H9 (cell line): ENCODE data around the gene KCNN3. TPM values are rescaled to one million over a fixed set of nuclear protein-coding genes. Genes with fewer than 3 reads are reported as not detected.

ENCODE experiments used
- DNase-seq: peaks from one replicate; pipeline ENCODE4 v3.0.0-alpha.2; 2017
- H2AFZ ChIP-seq: one replicate; pipeline ENCODE4 v1.6.1; 2013; ENCODE audit warnings: mild to moderate bottlenecking, low read length, control low read depth, moderate library complexity
- H2AK5ac ChIP-seq: 2 replicates; pipeline ENCODE4 v1.6.1; 2013; ENCODE audit warnings: low read length, control low read depth, mixed read lengths; ENCODE audit not compliant: insufficient read length
- H2BK120ac ChIP-seq: one replicate; pipeline ENCODE4 v1.6.1; 2013; ENCODE audit warnings: low read depth, mild to moderate bottlenecking, low read length, control low read depth, inconsistent platforms; ENCODE audit not compliant: poor library complexity, severe bottlenecking
- H2BK12ac ChIP-seq: 2 replicates; pipeline ENCODE4 v1.6.1; 2013; ENCODE audit warnings: low read length, control low read depth, mixed read lengths, low read depth; ENCODE audit not compliant: insufficient read length
- H2BK15ac ChIP-seq: 2 replicates; pipeline ENCODE4 v1.6.1; 2013; ENCODE audit warnings: low read depth, low read length, control low read depth
- H2BK20ac ChIP-seq: one replicate; pipeline ENCODE4 v1.6.1; 2013; ENCODE audit warnings: low read depth, mild to moderate bottlenecking, low read length, control low read depth, inconsistent platforms; ENCODE audit not compliant: poor library complexity, severe bottlenecking
- H2BK5ac ChIP-seq: 2 replicates; pipeline ENCODE4 v1.6.1; 2013; ENCODE audit warnings: low read length, control low read depth, mixed read lengths; ENCODE audit not compliant: insufficient read length
- H3K14ac ChIP-seq: 2 replicates; pipeline ENCODE4 v1.6.1; 2013; ENCODE audit warnings: low read length, control low read depth; ENCODE audit not compliant: insufficient read depth
- H3K18ac ChIP-seq: 2 replicates; pipeline ENCODE4 v1.6.1; 2013; ENCODE audit warnings: low read depth, mild to moderate bottlenecking, mixed read lengths, low read length, control low read depth; ENCODE audit not compliant: insufficient read length
- H3K23ac ChIP-seq: 2 replicates; pipeline ENCODE4 v1.6.1; 2013; ENCODE audit warnings: low read length, control low read depth, mixed read lengths, low read depth; ENCODE audit not compliant: insufficient read length
- H3K23me2 ChIP-seq: 2 replicates; pipeline ENCODE4 v1.6.1; 2013; ENCODE audit warnings: low read depth, mild to moderate bottlenecking, mixed read lengths, low read length, control low read depth; ENCODE audit not compliant: insufficient read length, poor library complexity, severe bottlenecking
- H3K27ac ChIP-seq: 2 replicates; pipeline ENCODE4 v1.5.1; 2013; ENCODE audit warnings: low read length, control low read depth, mixed read lengths, low read depth; ENCODE audit not compliant: insufficient read length
- H3K27me3 ChIP-seq: 2 replicates; pipeline ENCODE4 v1.6.1; 2013; ENCODE audit warnings: low read length, control low read depth, inconsistent platforms; ENCODE audit not compliant: insufficient read depth
- H3K4ac ChIP-seq: 2 replicates; pipeline ENCODE4 v1.6.1; 2013; ENCODE audit warnings: low read depth, mild to moderate bottlenecking, control low read depth, inconsistent platforms, low read length, moderate library complexity
- H3K4me1 ChIP-seq: 2 replicates; pipeline ENCODE4 v1.6.1; 2013; ENCODE audit warnings: low read length, control low read depth, inconsistent platforms; ENCODE audit not compliant: insufficient read depth
- H3K4me2 ChIP-seq: 2 replicates; pipeline ENCODE4 v1.6.1; 2013; ENCODE audit warnings: low read length, control low read depth, mixed read lengths; ENCODE audit not compliant: insufficient read length, insufficient read depth
- H3K56ac ChIP-seq: 2 replicates; pipeline ENCODE4 v1.6.1; 2013; ENCODE audit warnings: low read depth, mild to moderate bottlenecking, mixed read lengths, low read length, control low read depth; ENCODE audit not compliant: insufficient read length
- H3K79me1 ChIP-seq: 2 replicates; pipeline ENCODE4 v1.6.1; 2013; ENCODE audit warnings: low read depth, mild to moderate bottlenecking, moderate library complexity, low read length, control low read depth, inconsistent platforms; ENCODE audit not compliant: insufficient read depth, poor library complexity, severe bottlenecking
- H3K79me2 ChIP-seq: 2 replicates; pipeline ENCODE4 v1.6.1; 2013; ENCODE audit warnings: low read length, control low read depth, inconsistent platforms; ENCODE audit not compliant: insufficient read depth
- H3K9ac ChIP-seq: 2 replicates; pipeline ENCODE4 v1.6.1; 2013; ENCODE audit warnings: low read length, control low read depth, mixed read lengths; ENCODE audit not compliant: insufficient read length; ENCODE audit errors: extremely low read depth
- H3K9me3 ChIP-seq: one replicate; pipeline ENCODE4 v1.6.1; 2013; ENCODE audit warnings: low read depth, low read length, inconsistent platforms; ENCODE audit not compliant: control insufficient read depth
- H3T11ph ChIP-seq: one replicate; pipeline ENCODE4 v1.6.1; 2013; ENCODE audit warnings: mild to moderate bottlenecking, low read length, control low read depth, inconsistent platforms
- H4K20me1 ChIP-seq: one replicate; pipeline ENCODE4 v1.6.1; 2013; ENCODE audit not compliant: control insufficient read depth, insufficient read length, insufficient read depth
- H4K5ac ChIP-seq: 2 replicates; pipeline ENCODE4 v1.6.1; 2013; ENCODE audit warnings: low read depth, mild to moderate bottlenecking, mixed read lengths, low read length, control low read depth; ENCODE audit not compliant: insufficient read length
- H4K8ac ChIP-seq: replicated peaks from 2 replicates; pipeline ENCODE4 v1.6.1; 2013; ENCODE audit warnings: low read length, control low read depth, mixed read lengths, low read depth; ENCODE audit not compliant: insufficient read length
- H4K91ac ChIP-seq: 2 replicates; pipeline ENCODE4 v1.6.1; 2013; ENCODE audit warnings: low read depth, mild to moderate bottlenecking, moderate library complexity, mixed read lengths, low read length, control low read depth; ENCODE audit not compliant: insufficient read length
- H3K27ac Mint-ChIP-seq, 3 experiments: 2 replicates in 2 of 3; 3 replicates in 1 of 3; pipeline ENCODE4 v1.8.0; 2020 to 2021; ENCODE audit warnings: mixed read lengths in 3 of 3, mild to moderate bottlenecking in 1 of 3, moderate library complexity in 1 of 3
- H3K27me3 Mint-ChIP-seq: 2 replicates; pipeline ENCODE4 v1.8.0; 2021; ENCODE audit warnings: low read depth, mild to moderate bottlenecking, moderate library complexity, mixed read lengths
- H3K36me3 Mint-ChIP-seq, 3 experiments: 2 replicates in 2 of 3; 3 replicates in 1 of 3; pipeline ENCODE4 v1.8.0; 2020 to 2021; ENCODE audit warnings: low read depth in 3 of 3, mixed read lengths in 3 of 3; ENCODE audit not compliant: insufficient read depth in 1 of 3
- H3K4me1 Mint-ChIP-seq, 2 experiments: 2 replicates each; pipeline ENCODE4 v1.8.0; 2020; ENCODE audit warnings: mixed read lengths in 2 of 2
- H3K4me3 Mint-ChIP-seq, 2 experiments: 2 replicates in 1 of 2; 3 replicates in 1 of 2; pipeline ENCODE4 v1.8.0; 2020 to 2021; ENCODE audit warnings: mild to moderate bottlenecking in 2 of 2, mixed read lengths in 2 of 2, moderate library complexity in 1 of 2
- H3K9me3 Mint-ChIP-seq, 2 experiments: 2 replicates in 1 of 2; 3 replicates in 1 of 2; pipeline ENCODE4 v1.8.0; 2020; ENCODE audit warnings: mild to moderate bottlenecking in 2 of 2, mixed read lengths in 2 of 2, moderate library complexity in 1 of 2
- WGBS: extraction: QIAGEN DNeasy Blood & Tissue Kit; methylation state at CpG from one replicate; pipeline ENCODE4 v1.1.7; 2013; ENCODE audit warnings: missing lambda C conversion rate, low lambda C conversion rate, mixed read lengths; ENCODE audit not compliant: insufficient read length; ENCODE audit errors: extremely low coverage; 5-methylcytosine and 5-hydroxymethylcytosine counted together
- total RNA-seq: library from RNA; stranded (reverse); gene quantifications from 2 replicates; pipeline ENCODE4 v1.2.1, GENCODE V29; 2021
- TF ChIP-seq, protein P1 (sequence below): fragments of 200-600 bp; sonication (generic); conservative IDR thresholded peaks from 3 replicates; pipeline ENCODE4 v1.8.0; 2021; ENCODE audit warnings: antibody characterized with exemption, mild to moderate bottlenecking

The KCNN3 gene
- total RNA-seq, 1 experiment from 2014 or later, result 0.83 TPM

GRCh38 chr1:154901591-154901990 is 31.5 kb upstream of the KCNN3 start:
- H2BK15ac ChIP-seq, result no peak overlapping the region
- H2AFZ ChIP-seq, result no peak overlapping the region
- H3K27ac Mint-ChIP-seq, result no peak overlapping the region
- H3K27me3 ChIP-seq, result no peaks in the 10 kb centered on the region
- TF ChIP-seq, protein P1, sequence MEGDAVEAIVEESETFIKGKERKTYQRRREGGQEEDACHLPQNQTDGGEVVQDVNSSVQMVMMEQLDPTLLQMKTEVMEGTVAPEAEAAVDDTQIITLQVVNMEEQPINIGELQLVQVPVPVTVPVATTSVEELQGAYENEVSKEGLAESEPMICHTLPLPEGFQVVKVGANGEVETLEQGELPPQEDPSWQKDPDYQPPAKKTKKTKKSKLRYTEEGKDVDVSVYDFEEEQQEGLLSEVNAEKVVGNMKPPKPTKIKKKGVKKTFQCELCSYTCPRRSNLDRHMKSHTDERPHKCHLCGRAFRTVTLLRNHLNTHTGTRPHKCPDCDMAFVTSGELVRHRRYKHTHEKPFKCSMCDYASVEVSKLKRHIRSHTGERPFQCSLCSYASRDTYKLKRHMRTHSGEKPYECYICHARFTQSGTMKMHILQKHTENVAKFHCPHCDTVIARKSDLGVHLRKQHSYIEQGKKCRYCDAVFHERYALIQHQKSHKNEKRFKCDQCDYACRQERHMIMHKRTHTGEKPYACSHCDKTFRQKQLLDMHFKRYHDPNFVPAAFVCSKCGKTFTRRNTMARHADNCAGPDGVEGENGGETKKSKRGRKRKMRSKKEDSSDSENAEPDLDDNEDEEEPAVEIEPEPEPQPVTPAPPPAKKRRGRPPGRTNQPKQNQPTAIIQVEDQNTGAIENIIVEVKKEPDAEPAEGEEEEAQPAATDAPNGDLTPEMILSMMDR, result no peak
- no peaks in the 10 kb centered on the region for H3K23me2 ChIP-seq
- DNase-seq, result no peak
- no peak overlapping the region for H3K4me3 Mint-ChIP-seq
- no peak overlapping the region for H3T11ph ChIP-seq
- no peak overlapping the region for H3K27ac ChIP-seq
- no peak overlapping the region for H3K9ac ChIP-seq
- H4K20me1 ChIP-seq, result no peaks in the 10 kb centered on the region
- H3K4me1 Mint-ChIP-seq, result no peaks in the 10 kb centered on the region
- peaks cover 0 to under 1% of the 10 kb centered on the region in 2 experiments; a peak in 2 of 5 replicates for H3K9me3 Mint-ChIP-seq
- no peak overlapping the region for H4K8ac ChIP-seq
- no peaks in the 10 kb centered on the region for H3K9me3 ChIP-seq
- no CpG with 5 or more reads among the region's 1 CpG for WGBS
- H3K36me3 Mint-ChIP-seq, result no peaks in the 10 kb centered on the region
- H3K79me2 ChIP-seq, result no peaks in the 10 kb centered on the region
- H3K4ac ChIP-seq, result no peak overlapping the region
- no peak overlapping the region for H2BK5ac ChIP-seq
- H4K91ac ChIP-seq, result no peak overlapping the region
- H3K23ac ChIP-seq, result no peak overlapping the region
- H3K56ac ChIP-seq, result no peak overlapping the region
- no peak overlapping the region for H2BK120ac ChIP-seq
- H3K14ac ChIP-seq, result no peak overlapping the region
- H4K5ac ChIP-seq, result no peak overlapping the region
- no peak overlapping the region for H3K4me2 ChIP-seq
- H2BK12ac ChIP-seq, result no peak overlapping the region
- H3K27me3 Mint-ChIP-seq, result no peaks in the 10 kb centered on the region; the same call in 1 of the 2 replicates
- no peaks in the 10 kb centered on the region for H3K4me1 ChIP-seq
- H3K18ac ChIP-seq, result no peak overlapping the region
- H2BK20ac ChIP-seq, result no peak overlapping the region
- H2AK5ac ChIP-seq, result no peak overlapping the region
- H3K79me1 ChIP-seq, result no peaks in the 10 kb centered on the region
